Inferior parietal cortex (tissue), 1 donor: ENCODE data around the gene PRORP.
"Not testable (repeated sequence)": the region's sequence is repeated elsewhere in the genome, so short reads cannot be mapped to it uniquely, and the experiment has no call there.

Source experiments
- DNase-seq: peaks from one replicate; pipeline ENCODE4 v3.0.0-alpha.2; 2016; ENCODE audit errors: extremely low spot score

PRORP gene

DNA sequence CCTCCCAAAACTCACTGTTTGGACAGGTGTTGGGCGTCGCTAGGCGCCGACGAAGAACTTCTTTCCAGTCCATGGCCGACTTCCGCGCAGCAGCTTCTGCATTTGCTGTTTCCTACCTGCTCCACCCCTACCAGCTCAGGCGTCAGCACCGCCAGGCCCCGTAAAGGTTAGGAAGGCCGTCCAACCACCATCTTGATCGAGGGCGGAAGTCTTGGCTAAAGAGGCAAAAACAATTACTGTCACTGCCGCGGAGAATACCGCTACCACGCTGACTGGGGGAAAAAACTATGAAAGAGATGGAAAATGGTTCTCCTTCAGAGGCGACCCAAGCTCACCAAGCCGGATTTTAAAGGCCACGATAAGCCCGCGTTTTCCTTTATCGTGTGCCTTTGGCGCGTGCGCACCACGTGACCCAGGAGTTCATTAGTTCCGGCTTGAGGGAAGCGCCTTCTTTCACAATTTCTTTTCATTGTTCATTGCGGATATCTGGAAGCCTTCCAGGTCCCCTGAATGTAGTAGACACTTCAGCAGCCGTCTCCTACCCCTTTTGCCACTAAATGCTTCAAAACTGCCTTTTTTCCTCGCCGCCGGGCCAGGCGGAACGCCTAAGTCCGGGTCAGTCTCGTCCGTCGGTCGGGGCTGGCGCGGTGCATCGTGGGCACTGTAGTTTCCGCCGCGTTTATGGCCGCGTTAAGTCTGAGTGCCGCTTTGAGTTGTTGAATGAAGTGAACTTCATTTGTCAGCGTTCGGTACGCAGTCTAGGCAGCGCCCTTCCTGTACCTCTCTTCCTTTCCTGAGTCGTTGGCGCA is at the start of gene PRORP, which contains the start of gene PPP2R3C:
PRORP (plus strand) TSS at position 666 of the 809 bp plus-strand sequence. CDS start 694 bp downstream, outside the sequence.
PPP2R3C (minus strand) TSS at position 104 of the 809 bp plus-strand sequence; CDS start at position 73, 31 bp downstream.
- DNase-seq = peak; percentile 95

DNA sequence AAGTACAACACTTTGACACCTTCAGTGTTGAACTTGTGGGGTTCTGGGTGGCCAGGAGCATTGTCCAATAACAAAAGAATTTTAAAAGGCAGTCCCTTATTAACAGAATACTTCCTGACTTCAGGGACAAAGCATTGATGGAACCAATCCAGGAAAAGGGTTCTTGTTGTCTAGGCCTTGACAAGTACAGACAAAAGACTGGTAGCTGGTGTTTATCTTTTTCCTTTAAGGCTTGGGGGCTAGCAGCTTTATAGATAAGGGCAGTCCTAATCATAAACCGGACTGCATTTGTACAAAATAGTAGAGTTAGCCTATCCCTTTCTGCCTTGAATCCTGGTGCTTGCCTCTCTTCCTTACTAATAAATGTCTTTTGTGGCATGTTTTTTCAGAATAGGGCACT is 48.9 kb upstream of the PRORP start:
- DNase-seq = no peak

DNA sequence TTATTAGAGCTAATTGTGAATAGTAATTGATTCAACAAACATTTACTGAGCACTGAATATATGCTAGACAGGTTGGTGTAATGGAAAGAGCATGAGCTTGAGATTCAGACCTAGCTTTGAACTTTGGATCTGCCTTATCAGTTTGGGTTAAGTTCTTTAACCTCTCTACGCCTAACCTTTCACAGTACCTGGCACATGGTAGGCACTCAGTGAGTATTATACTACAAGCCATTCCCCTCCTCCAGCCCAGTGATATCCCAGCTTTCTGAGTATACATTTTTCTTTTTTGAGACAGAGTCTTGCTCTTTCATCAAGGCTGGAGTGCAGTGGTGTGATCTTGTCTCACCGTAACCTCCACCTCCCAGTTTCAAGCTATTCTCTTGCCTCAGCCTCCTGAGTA is 44.3 kb upstream of the PRORP start:
- DNase-seq = no peak

DNA sequence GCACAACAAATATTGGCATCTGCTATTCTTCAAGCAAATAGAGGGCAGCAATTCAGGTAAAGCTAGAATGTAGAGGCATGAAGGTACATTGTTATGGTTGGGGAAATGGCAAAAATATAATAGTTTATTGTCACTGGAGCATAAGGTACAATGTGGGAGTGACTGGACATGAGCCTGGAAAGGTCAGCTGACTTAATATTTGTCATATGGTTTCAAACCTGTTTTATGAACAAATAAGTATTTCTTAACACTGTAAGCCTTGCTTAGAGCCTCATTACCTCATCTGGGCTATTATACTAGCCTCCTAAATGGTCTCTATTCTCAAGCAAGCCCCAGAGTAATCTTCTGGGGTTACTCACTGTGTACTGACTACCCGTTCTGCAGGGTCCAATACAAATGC is 42.6 kb upstream of the PRORP start:
- DNase-seq = no peak

DNA sequence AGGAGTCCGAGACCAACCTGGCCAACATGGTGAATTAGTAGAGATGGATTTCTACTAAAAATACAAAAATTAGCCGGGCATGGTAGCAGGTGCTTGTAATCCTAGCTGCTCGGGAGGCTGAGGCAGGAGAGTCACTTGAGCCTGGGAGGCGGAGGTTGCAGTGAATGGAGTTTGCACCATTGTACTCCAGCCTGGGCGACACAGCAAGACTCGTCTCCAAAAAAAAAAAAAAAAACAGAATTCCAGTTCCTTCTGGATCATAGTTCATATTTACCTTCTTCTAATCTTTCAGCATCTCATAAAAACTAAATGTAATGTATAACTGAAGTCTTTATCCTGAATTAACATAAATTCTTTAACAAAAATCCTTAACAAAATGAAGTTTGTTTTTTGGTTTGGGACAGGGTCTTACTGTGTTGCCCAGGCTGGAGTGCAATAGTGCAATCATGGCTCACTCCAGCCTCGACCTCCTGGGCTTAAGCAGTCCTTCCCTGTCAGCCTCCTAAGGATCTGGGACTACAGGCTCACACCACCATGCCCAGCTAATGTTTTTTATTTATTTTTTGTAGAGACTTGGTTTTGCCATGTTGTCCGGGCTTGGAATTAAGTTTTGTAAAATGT is 38.7 kb upstream of the PRORP start:
- DNase-seq = no peak

DNA sequence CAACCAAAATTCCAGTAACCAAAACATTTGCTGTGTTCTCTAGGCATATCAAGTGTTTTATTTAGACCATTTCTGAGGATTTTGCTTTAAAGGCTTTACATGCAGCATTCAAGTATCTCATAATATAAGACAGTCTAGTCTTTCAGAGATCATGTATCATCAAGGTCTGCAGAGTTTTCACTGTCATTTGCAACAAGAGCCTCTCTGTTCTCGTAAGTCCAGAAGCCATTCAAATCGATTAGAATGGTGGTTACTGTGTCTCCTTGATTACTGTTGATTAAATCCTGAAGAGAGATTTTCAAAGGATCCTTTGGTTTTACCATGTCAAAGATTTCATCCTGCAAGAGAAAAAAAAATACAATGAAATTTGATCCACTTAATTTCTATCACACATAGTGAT is 36.9 kb upstream of the PRORP start:
- no peak for DNase-seq

DNA sequence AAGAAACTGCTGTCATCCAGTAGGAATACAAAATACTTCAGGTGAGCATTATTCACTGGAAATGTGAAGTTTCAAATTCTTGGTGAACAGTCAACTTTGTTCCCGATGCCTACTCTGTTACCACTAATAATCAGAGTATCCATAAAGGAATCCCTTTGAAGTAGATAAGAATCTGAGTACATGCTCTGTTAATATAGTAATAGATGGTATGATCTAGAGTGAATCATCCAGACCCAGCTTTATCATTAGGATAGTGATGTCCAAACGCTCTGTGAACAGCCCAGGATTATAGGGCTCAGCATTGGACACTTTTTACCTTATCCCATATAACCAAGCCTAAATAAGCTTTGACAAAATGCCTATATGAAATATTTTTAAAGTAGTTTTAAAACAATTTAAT is 33.8 kb upstream of the PRORP start:
- no peak for DNase-seq

DNA sequence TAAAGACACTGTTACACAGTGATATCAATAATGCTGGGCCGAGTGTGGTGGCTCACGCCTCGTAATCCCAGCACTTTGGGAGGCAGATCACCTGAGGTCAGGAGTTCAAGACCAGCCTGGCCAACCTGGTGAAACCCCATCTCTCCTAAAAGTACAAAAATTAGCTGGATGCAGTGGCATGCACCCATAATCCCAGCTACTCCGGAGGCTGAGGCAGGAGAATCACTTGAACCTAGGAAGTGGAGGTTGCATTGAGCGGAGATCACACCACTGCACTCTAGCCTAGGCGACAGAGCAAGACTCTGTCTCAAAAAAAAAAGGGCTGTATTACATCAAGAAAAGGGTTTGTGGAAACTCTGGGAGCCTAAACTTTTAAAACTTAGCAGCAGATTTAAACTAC is 27.7 kb upstream of the PRORP start:
- not testable (repeated sequence) for DNase-seq

DNA sequence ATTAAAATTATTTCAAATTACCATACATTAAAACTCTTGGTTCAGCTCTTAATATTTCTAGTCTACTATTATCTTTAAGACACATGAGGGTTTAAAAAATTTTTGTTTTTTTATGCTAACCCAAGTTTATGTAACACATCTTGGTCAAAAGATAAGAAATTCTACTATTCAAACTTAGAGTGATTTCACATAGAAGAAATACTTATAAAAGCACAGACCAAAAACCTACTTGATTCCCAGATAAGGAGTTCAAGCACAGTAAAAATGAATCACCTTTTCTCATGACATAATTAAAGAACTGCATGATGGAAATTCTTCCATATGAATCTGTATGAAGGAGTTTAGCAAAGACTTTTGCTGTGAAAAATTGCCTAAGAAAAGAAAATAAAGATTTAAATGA is 14.5 kb upstream of the PRORP start:
- no peak for DNase-seq

DNA sequence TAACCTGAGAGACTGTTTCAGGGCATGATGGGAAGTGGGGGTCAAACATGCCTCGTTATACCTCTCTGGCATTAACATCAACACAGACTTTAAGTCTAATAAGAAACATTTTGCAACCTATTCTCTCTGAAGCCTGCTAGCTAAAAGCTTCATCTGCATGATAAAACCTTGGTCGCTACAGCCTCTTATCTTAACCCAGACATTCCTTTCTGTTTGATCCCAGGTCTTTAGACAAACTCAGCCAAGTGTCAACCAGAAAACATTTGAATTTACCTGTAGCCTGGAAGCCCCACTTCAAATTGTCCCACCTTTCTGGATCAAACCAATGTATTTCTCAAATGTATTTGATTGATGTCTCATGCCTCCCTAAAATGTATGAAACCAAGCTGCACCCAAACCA is 9.7 kb upstream of the PRORP start:
- DNase-seq = no peak

DNA sequence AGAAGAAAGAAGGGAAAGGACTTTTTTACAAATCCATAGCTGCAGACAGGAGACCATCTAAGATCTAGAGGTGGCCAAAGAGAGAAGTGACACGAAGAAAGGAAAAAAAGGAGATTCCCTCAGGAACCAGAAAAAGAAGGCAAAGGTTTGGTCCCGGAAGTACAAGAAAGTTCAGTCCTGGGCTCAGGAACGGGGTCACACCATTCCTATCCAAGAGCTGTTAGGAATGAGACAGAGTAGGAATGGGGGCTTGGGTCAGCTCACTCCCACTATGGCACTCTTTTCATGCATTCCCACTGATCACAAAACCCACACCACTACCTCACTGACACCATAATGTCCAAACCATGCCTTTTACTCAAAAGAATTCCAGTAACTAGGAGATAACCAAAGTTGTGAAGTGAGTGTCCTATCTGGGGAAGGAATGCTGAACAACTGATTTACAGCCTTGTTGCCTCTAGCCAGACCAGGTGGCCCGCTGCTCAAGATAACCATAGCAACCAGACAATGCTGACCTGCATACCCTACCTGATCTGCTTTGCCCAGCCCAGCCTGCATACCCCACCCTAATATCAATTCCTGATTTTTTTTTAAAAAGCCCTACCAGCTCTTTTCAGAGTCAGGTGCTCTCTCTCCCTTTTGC is 8.9 kb upstream of the PRORP start:
- no peak for DNase-seq

DNA sequence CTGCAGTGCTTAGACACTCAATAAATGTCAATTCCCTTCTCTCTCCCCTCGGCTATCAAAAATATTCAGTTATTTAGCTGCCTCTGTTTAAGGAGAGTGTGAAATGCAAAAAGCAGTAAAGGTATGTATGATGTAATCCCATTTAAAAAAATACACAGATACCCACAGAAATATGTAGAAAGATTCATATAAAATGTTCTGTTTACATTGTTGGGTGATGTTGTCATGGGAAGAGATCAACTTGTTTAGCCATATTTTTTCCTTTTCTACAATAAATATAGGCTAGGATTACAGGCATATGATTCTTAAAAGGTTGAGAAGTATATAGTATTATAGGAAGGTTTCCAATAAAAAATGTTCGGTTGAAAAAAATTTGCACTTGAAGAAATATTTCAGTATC is 8.3 kb upstream of the PRORP start:
- DNase-seq = no peak

DNA sequence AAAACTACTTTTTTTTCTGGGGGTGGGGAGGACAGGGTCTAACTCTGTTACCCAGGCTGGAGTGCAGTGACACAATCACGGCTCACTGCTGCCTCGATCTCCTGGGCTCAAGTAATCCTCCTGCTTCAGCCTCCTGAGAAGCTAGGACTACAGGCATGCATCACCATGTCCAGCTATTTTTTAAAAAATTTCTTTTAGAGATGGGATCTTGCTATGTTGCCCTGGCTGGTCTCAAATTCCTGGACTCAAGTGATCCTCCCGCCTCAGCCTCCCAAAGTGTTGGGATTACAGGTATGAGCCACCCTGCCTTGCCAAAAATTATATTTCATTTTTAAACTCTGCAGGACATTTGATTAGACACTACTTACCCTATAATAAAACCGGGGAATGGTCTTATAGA is 6.1 kb upstream of the PRORP start:
- no peak for DNase-seq

DNA sequence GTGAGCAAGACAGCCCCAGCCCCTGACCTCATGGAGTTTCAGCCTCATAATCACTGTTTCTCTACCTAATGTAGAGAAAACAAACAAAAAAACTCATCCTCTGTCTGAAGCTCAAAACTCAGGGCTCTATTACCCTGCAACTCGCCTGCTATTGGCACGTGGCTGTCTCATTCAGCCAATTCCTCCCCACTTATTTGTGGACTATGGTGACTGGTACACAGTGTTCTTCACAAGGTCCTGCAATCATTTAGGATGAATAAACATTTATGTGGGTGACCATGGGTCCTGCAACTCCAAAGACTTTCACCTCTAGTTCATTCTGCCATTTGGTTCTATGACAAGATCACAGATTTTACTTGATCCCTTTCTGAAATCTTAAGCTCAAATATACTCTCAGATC is 5.2 kb upstream of the PRORP start:
- no peak for DNase-seq

DNA sequence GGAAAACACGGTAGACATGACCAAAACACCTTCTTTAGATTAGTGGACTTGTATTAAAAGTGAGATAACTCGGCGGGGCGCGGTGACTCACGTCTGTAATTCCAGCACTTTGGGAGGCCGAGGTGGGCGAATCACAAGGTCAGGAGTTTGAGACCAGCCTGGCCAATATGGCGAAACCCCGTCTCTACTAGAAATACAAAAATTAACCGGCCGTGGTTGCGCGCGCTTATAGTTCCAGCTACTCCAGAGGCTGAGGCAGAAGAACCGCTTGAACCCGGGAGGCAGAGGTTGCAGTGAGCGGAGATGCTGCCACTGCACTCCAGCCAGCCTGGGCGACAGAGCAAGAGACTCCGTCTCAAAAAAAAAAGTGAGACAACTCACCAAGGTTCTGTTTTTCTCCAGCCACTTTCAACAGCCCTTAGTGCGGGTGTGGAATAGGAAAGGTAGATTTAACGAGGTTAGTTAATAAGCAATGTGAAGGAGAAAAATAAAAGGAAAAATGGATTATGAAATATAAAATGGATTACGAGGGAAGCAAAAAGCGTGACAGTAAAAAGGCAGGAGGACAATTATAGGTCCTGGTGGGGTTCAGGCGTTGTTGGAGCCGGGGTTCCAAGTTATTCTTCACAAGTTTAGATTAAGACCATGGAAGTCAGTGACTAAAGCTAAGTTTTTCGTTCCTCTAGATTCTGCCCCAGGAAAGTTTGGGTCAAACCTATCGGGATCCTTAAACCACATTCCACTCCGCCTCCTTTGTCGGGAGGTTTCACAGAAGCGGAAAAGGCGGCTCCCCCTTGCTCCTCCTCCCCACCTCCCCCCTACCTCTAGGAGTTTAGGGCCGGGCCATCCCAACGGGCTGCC is 1.1 kb upstream of the PRORP start:
- DNase-seq = no peak

DNA sequence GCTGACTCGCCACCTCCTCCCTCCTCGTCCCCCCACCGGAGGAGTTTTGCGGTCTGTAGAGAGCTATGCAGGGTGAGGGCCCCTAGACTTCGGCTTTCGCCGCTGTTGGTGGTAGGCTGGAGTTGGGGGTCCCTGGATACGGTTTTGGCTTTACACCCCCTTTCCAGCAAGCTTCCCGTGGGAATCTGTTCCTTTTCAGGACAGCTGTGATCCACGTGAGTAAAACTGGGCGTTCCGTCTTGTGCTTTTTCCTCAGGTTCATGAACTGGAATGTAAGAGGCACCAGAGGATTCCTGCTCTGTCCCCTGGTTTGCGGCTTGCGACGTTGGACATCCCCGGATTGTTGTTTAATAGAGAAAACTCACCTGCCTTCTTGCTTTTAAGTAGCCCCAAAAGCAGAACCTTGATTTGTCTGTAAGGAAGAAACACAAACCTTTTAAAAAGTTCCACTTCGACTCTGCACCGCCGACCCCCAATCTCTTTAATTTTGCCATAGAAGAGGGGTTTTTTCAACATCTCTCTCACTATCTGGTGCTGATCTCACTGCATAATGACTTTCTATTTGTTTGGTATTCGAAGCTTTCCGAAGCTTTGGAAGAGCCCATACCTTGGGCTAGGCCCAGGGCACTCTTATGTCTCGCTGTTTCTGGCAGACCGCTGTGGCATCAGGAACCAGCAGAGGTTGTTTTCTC is 490 bp downstream of the PRORP start:
- DNase-seq = no peak

DNA sequence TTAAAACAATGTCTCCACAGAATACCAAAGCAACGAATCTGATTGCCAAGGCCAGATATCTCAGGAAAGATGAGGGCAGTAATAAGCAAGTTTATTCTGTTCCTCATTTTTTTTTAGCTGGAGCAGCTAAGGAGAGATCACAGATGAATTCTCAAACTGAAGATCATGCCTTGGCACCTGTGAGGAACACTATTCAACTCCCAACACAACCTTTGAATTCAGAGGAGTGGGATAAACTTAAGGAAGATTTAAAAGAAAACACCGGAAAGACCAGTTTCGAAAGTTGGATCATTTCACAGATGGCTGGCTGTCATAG is 994 bp downstream of the PRORP start:
- no peak for DNase-seq

DNA sequence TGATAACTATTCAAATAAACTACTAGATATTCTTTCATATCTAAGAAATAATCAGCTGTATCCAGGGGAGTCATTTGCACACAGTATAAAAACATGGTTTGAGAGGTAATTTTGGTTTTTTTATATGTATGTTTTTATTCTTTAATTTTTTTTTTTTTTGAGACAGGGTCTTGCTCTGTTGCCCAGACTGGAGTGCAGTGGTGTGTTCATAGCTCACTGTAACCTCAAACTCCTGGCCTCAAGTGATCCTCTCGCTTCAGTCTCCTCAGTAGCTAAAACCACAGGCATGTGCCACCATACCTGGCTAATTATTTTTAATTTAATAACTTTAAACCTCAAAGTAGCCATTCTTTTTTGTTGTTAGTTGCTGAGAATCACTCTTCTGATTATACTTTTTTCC is 1.8 kb downstream of the PRORP start:
- no peak for DNase-seq

DNA sequence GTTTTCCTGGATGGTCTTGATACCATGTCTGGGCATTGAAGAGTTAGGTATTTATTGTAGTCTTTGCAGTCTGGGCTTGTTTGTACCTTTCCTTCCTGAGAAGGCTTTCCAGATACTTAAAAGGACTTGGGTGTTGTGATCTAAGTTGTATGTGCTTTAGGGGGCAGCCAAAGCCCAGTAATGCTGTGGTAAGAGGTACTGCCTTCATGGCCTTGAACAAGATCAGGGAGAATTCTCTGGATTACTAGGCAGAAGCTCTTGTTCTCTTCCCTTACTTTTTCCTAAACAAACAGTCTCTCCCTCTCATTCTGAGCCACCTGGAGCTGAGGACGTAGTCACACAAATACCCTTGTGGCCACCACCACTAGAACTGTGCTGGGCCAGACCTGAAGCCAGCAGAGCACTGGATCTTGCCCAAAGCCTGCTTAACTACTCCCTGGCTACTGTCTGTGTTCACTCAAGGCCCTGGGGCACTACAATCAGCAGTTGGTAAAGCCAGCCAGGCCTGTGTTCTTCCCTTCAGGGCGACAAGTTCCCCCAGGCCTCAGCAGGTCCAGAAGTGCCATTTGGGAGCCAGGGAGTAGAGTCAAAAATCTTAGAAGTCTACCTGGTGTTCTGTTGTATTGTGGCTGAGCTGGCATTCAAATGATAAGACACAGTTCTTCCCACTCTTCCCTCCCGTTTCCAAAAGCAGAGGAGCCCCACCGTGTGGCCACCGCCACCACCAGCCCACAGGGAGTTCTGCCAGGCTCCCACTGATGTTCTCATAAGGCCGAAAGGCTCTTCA is 11.4 kb downstream of the PRORP start:
- no peak for DNase-seq

DNA sequence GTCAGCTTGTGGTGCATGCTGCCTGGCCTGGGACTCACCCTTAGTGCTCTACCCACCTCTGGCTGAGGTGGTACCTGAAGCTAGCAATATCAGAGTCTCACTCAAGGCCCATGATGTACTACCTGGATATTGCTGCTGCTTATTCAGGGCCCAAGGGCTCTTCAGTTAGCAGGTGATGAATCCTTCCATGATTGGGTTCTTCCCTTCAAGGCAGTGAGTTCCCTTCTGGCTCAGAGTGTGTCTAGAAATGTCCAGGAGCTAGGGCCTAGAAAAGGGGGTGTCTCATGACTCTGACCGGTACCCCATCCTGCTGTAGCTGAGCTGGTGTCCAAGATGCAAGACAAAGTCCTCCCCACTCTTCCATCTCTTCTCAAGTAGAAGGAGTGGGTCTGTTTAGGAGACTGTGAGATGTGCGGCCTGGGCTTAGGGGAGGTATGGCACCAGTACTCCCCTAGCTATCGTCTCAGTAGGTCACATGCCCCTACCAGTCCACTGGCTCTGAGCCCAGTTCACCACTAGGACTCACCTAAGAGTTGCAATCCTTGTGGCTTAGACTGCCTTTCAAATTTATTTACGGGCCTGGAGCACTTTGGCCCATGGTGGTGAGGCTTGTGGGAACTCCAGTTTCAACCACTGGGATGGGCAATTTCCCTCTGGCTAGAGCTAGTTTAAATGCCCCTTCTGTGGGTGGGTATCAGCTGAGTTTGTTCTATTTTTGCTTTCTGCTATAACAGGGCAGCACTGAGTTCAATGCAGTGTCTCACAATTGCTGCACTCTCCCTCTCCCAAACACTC is 12.2 kb downstream of the PRORP start:
- DNase-seq = no peak
